IPS-NIHi7 (cell line): ENCODE measurements around the gene PTGFR.

Source experiments
- DNase-seq: peaks from one replicate; pipeline ENCODE4 v3.0.0; 2012; ENCODE audit warnings: mixed read lengths; ENCODE audit errors: extremely low spot score

Gene PTGFR, protein sequence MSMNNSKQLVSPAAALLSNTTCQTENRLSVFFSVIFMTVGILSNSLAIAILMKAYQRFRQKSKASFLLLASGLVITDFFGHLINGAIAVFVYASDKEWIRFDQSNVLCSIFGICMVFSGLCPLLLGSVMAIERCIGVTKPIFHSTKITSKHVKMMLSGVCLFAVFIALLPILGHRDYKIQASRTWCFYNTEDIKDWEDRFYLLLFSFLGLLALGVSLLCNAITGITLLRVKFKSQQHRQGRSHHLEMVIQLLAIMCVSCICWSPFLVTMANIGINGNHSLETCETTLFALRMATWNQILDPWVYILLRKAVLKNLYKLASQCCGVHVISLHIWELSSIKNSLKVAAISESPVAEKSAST

DNA sequence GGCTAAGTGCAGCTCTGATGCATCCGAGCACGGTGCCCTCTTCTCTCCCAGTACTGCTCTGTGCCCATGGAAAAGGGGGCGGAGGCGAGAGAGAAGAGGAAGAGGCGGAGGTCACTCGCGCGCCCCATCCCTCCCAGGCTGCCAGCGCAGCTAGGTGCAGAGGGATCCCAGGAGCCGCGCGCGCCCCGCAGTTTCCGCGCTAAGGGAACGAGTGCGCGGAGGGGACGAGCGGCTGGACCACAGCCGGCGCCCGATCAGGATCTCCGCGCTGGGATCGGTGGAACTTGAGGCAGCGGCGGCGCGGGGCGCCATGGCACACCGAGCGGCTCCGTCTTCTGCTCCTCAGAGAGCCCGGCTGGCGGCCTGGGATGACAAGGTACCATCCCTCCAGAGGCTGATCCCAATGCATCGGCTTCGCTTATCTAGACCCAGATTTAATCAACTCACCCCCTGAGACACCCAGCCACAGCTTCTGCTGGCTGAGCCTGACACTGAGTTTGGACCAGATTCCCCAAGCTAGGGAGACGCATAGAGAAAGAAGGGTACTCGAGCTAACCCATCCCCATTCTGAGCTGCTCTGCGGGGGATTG, at the start of gene PTGFR:
TSS of gene PTGFR (plus strand) at position 114 of the 590 bp plus-strand sequence. CDS start 1,770 bp downstream, outside the sequence.
- peak; percentile 31 for DNase-seq

DNA sequence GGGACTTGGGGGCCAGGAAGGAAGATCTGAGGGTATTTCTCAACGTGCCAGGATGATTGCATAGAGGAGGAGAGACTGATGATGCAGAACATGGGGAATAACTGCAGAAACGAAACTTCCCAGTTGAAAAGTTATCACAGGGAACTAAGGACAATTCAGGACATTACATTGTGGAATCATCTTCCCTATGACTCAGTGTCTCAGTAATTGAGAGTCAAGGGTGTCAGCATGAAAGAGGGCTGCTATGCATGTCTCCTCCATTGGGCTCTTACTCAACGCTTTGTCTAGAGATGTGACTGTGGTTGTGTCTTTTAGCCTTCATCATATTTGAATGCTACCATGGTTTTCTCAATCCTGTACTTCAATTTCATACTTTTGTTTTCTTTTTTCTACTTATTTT, 48.9 kb upstream of the PTGFR start:
- DNase-seq = no peak

DNA sequence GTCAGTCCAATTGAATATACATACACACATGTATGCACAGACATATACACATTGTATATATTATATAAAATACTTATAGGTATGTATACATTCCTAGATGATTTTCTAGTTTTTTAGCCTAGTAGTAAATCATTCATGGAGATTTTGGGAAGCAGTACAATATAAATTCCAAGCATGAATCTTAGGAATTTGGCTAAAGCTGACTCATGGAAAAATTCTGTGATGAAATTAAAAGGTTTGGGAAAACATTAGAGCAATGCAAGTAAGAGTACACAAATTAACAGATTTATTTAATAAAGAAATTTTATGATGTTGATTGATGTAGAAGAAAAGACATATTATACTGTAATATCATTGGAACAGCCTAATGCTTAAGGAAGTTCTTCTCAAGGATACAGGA, 43.7 kb upstream of the PTGFR start:
- no peak for DNase-seq

DNA sequence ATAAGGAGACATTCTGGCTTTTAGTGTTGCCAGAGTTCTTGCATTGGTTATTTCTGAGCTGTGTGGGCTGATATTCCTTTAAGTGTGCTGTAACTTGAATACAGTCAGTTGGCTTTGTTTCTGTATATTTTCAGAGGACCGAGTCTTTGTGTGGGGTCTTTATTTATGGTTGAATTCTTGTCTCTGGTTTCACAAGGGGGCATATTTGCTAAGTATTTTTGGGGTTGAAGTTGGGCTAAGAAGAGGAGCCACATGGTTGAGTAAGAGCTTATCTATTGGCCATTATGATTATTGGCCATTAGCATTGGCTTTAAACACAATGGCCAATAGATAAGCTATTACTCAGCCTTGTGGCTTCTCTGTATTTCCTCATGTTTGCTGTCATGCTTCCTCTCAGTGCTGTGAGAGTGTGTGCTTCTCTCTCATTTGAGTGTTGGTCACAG, 26.3 kb upstream of the PTGFR start:
- DNase-seq = no peak

DNA sequence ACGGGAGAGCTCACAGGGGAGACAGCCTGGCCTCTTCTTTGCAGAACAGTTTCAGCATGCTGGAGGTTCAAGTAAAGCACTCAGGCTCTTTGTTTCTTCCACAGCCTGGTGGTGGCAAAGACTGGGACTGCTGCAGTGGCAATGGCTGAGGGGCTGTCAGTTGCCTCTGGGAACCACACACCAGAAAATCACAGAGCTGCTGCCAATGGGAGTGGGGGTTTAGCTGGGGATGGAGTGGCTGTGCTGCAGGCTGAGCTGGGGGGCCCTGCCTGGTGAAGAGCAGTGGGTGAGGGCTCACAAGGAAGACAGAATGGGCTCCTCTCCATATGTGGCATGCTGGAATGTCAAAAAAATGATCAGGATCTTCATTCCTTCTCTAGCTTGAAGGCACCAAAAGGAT, 25.6 kb upstream of the PTGFR start:
- DNase-seq = no peak

DNA sequence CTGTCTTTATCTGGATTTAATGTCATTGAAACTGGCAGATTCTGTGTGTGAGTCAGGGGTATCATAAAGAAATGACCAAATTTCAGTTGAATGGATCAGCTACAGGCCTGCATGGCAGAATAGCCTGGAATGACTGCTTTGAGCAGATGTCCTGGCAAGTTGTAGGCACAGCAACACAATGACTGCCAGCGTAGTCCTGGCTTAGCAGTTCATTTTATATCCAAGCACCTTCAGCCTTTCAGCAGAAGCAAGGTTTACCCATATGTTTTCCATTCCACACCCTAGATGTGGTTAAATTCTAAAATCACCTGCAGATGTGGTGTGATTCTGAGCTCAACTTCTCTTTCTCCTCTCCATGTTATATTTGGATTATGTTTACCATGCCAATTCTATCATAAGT, 22.3 kb upstream of the PTGFR start:
- DNase-seq = no peak

DNA sequence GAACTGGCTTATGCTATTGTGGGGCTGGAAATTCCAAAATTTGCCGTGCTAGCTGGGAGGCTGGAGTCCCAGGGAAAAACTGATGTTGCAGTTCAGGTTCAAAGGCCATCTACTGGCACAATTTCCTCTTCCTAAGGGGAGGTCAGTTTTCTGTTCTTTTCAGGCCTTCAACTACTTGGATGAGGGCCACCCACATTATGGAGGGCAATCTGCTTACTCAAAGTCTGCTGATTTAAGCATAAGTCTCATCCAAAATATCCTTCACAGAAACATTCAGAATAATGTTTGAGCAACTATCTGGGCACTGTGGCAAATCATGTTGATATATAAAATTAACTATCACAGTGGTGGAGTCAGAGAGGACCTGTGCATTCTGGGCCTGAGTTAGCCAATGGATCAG, 21.2 kb upstream of the PTGFR start:
- no peak for DNase-seq

DNA sequence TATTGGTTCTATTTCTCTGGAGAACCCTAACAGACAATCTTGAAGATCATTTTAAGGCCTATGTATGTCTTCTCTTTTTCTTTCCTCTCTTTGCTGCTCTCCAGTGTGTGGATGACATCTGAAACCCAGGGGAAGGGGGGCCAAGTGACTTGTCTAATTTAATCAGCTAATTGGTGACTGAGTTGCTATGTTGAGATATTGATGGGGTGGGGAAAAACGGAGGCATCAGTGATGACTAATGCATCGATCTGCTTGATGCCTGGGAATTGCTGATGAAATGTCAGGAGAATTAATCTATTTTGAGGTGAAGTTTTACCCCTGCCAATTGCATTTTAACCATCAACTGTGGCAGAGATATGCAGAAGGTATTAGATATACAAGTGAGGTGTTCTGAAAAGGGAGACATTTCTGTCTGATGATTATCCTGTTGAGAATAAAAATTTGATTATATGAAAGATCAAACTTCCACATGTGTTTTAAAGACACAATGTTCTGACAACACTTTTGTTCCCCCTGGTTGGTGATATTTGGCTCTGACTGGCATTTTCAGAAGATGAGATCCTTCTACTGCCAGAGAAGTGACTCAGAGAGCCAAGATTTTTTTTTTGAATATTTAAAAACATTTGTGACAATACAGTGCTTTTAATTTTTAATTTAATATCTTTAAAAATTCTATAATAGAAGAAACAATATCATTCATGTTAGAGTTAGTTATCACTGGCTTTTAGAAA, 18.7 kb upstream of the PTGFR start:
- DNase-seq = no peak

DNA sequence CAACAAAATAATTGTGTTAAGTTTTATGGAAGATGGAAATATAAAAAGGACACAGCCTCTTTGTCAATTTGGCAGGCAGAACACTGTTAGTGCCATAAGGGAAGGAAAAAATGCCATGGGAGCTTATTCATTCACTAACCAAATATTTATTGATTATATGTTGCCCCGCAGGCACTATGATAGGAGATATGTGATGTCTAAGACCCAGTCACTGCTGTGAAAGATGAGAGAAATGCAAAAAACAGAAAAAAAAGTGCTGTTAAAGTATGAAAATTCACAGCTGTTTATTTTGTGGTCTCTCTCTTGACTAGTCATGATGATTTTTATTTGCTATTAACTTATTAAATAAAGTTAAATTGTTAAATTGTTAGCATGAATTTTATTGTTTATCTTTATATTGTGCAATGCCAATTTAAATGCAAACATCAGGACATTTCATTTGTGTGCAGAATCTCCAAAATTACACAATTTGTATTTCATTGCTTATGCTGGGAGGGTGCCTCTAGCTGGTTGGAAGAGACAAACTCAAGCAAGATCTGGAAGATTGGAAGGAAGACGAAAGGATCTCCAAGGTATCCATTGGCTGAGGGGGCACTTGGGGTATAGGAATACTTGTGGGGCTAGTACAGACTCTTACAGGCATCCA, 17.8 kb upstream of the PTGFR start:
- DNase-seq = no peak

DNA sequence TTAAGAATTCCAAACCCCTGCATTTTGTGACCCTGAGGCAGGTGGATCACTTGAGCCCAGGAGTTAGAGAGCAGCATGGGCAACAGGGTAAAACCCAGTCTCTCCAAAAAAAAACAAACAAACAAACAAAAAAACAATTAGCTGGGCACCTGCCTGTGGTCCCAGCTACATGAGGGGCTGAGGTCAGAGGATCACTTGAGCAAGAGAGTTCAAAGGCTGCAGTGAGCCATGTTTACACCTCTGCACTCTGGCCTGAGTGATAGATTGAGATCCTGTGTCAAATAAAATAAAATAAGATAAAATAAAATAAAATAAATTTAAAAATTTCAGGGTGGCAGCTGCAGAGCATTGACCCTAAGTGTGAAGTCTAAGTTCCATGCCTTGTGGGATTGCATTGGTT, 16.7 kb upstream of the PTGFR start:
- no peak for DNase-seq

DNA sequence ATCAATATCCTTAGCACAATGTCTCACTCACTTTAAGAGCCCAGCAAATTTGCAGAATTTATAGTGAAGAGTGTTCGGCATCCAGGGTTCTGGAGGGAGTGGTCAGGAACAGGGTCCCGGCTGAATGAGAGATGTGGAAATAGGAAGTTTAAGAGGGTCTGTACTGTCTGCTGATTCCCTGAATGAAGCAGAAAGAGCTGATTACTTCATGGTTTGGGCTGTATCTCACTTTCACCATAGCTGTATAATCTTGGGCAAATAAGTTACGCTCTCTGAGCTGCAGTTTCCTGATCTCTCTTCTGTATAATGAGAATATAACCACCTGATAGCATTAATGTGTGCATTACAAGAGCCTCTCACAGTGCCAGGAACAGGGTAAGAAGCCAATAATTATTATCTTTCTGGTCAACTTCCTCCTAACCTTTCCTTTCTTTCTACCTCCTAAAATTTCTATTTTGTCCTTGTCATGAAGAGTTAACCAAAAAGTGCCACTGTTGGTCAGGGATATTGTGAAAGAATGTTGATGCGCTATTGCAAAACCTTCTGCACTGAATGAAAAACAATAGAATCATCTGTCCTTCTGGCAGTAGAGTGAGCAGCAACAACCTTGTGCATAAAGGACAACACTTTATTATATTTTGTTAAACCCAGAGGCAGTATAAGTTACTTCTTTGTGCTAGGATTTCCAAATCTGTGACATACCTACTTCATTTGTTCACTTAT, 14.7 kb upstream of the PTGFR start:
- no peak for DNase-seq

DNA sequence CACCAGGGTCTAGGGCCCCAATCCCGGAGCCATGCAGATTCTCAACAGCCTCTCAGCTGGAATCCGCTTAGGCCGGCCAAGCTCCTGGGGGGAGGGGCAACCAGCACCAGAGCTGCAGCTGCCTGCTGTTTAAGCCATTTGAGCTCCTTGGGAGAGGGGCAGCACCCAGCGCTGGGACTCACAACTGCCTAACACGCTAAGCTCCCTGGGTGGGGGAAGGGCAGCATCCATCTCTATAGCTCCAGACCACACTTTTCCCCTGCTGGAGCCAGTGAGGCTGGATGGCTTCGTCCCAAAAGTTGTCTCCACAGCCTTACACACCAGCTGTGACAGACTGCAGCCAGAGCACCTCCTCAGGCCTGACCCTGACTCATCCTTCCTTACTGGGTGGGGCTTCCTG, 6.9 kb upstream of the PTGFR start:
- DNase-seq = no peak

DNA sequence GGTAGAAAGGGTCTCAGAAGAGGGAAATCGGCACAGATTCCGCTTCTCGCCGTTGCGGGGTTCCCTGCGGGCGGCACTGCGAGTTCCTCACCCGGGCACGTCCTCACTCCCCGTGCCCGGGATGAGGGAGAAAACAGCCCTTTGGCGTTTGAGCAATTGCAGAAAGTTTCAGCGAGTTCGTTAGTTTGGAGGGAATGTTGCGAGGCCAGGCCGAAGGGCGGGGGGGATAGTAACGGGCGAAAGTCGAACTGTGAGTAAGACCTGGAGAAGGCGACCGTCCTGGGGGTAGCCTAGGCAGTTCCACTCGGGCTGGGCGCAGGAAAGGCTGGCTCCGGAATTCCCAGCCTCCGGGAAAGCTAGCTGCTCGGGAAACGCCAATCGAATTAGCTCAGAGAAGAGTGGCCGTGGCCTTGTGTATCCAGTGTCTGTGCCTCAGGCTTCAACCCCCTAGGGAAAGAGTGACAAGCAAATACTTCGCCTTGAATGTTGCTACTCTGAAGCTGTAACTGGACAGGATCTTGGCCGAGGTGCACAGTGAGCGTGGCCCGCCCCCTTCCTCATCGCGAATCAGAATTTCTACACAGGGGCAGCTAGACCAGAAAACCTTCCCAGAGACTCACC, 787 bp downstream of the PTGFR start:
- peak; percentile 52 for DNase-seq

DNA sequence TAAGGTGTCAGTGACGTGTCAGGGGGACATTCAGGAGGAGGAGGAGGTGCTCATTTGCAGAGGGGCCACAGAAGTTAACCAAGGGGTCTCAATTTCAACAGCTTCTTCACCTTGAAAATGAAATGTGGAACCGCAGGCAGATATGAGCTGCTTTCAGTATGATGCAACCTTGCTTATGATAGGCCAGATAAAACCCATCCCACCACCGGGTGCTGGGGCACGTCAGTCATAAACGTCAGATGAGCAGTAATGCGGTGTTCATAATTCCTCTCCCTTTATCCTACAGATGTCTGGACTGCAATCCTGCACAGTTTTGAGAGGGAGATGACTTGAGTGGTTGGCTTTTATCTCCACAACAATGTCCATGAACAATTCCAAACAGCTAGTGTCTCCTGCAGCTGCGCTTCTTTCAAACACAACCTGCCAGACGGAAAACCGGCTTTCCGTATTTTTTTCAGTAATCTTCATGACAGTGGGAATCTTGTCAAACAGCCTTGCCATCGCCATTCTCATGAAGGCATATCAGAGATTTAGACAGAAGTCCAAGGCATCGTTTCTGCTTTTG, 1.7 kb downstream of the PTGFR start:
- no peak for DNase-seq

DNA sequence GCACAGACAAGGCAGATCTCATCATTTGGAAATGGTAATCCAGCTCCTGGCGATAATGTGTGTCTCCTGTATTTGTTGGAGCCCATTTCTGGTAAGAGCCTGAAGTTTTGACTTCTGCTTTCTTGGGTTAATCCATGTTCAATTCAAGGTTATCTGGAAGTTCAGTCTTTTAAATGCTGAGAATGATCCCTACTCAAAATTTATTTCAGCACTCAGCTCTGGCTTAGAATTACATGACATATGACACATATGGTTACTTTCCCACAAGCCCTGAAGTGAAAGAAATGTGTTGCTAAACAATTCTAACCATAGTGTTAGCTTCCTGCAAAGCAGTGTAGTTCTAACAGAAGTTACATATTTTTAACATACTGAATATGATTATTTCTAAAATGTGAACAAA, 2.7 kb downstream of the PTGFR start:
- DNase-seq = no peak

DNA sequence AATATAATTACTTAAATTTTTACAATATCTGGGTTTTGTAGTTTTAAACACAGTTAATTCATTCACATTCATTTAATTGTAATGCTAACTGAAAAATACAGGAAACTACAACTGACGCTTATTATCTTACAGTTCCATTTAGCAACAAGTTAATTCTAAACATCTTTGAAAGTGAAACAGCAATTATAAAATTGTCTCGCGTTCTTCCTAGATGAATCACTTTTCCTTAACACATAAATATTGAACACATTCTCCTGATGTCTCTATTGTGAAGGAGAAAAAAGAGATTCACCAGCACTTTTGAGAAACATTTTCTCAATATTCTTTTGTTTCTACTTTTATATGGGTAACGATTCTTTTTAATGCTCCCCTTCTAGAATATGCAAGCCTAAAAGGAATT, 6.4 kb downstream of the PTGFR start:
- no peak for DNase-seq

DNA sequence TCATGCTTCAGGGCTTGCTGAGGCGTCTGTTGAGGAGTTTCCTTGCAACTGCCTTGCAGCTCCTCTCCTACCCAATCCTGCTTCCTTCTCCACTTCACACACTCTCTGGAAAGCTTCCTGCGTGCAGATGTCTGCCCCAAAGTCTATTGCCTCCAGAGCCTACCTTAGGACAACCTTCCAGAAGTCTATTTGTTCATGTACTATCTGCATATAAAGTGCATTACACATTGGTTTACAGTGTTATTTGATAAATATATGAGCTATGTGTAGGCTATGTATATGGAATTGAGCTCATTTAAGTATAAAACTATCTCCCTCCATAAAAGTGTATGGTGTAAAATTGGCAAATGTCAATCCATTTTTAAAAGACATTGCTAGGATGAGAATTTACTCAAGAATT, 9.8 kb downstream of the PTGFR start:
- DNase-seq = no peak

DNA sequence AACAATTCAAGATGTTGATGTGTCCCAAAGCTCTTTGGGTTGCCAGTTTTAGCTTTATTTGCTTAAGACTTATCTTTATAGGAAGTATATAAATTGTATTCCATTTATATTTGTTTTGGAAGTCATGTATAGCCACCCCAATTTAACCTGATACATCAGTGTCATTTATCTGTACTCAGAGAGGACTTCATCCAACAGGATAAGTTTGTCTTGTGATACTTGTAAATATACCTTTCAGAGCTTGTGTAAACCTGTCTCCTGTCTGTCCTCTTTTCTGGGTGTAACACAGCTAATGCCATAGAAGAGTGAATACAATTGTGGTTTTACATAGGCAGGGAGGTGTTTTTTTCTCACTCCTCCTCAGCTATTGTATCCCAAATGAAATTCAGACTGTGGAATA, 10.4 kb downstream of the PTGFR start:
- DNase-seq = no peak

DNA sequence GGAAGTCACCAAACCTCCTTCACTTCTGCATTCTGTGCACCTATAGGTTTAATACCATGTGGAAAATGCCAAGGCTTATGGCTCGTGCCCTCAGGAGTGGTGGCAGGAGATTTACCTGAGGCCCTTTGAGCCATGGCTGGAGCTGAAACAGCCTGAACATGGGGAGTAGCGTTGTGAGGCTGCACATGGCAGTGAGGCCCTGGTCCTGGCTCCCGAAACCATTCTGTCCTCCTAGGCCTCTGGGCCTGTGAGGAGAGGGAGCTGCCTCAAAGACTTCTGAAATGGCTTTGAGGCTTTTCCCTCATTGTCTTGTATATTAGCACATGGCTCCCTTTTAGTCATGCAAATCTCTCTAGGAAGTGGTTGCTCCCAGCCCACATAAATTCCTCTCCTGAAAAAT, 20.6 kb downstream of the PTGFR start:
- DNase-seq = no peak

DNA sequence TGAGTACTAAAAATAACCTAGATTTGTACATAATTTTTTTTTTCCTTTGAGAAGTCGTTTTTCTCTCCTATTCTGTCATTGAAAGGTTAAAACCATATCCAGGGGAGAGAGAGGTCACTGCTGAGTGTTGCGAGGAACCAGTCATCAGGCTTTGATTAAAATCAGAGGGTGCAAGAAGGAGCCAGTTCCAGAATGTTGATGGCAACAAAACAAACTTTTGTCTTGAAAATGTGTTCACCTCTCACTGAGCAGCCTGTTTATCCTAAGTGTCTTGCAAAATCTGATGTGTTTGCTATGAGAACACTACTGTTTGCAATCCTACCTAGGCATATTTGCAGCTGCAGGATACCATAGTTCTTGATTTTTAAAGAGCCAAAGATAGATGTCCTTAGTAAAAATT, 25.9 kb downstream of the PTGFR start:
- no peak for DNase-seq

DNA sequence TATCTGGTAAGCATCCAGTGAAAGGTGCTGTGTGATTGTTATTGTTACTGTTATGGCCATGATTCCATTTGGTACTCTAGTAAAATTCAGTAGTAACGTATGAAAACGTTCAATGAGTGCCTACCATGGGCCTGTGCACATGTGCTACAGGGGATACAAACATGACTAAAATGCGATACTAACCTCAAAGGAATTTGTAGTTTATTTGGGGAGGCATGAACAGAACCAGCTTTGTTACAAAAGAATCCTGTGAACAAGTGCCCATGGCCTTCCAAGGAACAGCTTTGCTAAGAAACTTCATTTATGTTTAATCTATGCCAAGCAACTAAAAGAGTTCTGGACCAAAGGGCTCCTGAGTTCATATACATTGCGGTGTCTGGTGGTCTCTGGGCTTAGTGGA, 28.7 kb downstream of the PTGFR start:
- no peak for DNase-seq
